CD4-positive, alpha-beta T cell (primary cell): ENCODE measurements around the gene AVEN. TPM values are rescaled to one million over a fixed set of nuclear protein-coding genes. Genes with fewer than 3 reads are reported as not detected.

Experiments
- ATAC-seq: fragments of 200-7000 bp; cut with Tn5 transposase; one replicate; pipeline ENCODE4 v1.10.0; 2022; ENCODE audit warnings: mild to moderate bottlenecking; ENCODE audit not compliant: poor library complexity
- CTCF ChIA-PET: fragments of 350-600 bp; sonication (Branson Sonifier 250); formaldehyde crosslinking; loops from one replicate; lab custom pipeline; 2021; ENCODE audit warnings: antibody characterized with exemption, inconsistent platforms; lab: Charles Lee
- POLR2A ChIA-PET: fragments of 350-600 bp; sonication (Branson Sonifier 250); formaldehyde crosslinking; loops from one replicate; lab custom pipeline; 2021; ENCODE audit warnings: antibody characterized with exemption, inconsistent platforms; lab: Charles Lee
- DNase-seq, 14 experiments: peaks; one replicate each; pipeline ENCODE4 v3.0.0-alpha.2; 2013 to 2020; ENCODE audit warnings: mixed read lengths in 2 of 14
- H3K27ac ChIP-seq, 2 donors: one replicate each; pipeline versions ENCODE4 v1.5.1 to v1.7.0; 2013; ENCODE audit warnings: low read length in 2 of 2, low read depth in 1 of 2, mild to moderate bottlenecking in 1 of 2
- H3K27me3 ChIP-seq, 2 experiments: 1 replicate in 1 of 2; 2 replicates in 1 of 2; pipeline versions ENCODE4 v1.6.1 to v1.7.0; 2013; ENCODE audit warnings: low read length in 2 of 2, control low read depth in 1 of 2, mild to moderate bottlenecking in 1 of 2, moderate library complexity in 1 of 2; ENCODE audit not compliant: insufficient read depth in 2 of 2, control insufficient read depth in 1 of 2
- H3K36me3 ChIP-seq: one replicate; pipeline ENCODE4 v1.6.1; 2013; ENCODE audit warnings: low read length, control low read depth; ENCODE audit not compliant: insufficient read depth
- H3K4me1 ChIP-seq: one replicate; pipeline ENCODE4 v1.6.1; 2013; ENCODE audit warnings: low read length, control low read depth; ENCODE audit not compliant: insufficient read depth
- H3K4me3 ChIP-seq: one replicate; pipeline ENCODE4 v1.5.1; 2013; ENCODE audit warnings: mild to moderate bottlenecking, low read length, moderate library complexity
- H3K9me3 ChIP-seq, 2 experiments: 1 replicate in 1 of 2; 2 replicates in 1 of 2; pipeline versions ENCODE4 v1.6.1 to v1.7.0; 2013; ENCODE audit warnings: low read length in 2 of 2, mild to moderate bottlenecking in 2 of 2, control low read depth in 1 of 2, moderate library complexity in 1 of 2; ENCODE audit not compliant: control insufficient read depth in 1 of 2, insufficient read depth in 1 of 2
- H3K27ac Mint-ChIP-seq: one replicate; pipeline ENCODE4 v1.8.0; 2020; ENCODE audit warnings: mixed read lengths
- H3K27me3 Mint-ChIP-seq: one replicate; pipeline ENCODE4 v1.8.0; 2021; ENCODE audit warnings: mixed read lengths
- H3K36me3 Mint-ChIP-seq: one replicate; pipeline ENCODE4 v1.8.0; 2021; ENCODE audit warnings: low read depth, mixed read lengths
- H3K4me1 Mint-ChIP-seq: one replicate; pipeline ENCODE4 v1.8.0; 2021; ENCODE audit warnings: low read depth, mixed read lengths
- H3K4me3 Mint-ChIP-seq: one replicate; pipeline ENCODE4 v1.8.0; 2020; ENCODE audit warnings: mild to moderate bottlenecking, mixed read lengths
- H3K9me3 Mint-ChIP-seq: one replicate; pipeline ENCODE4 v1.8.0; 2020; ENCODE audit warnings: mixed read lengths
- CTCF ChIP-seq: fragments of 200-600 bp; IDR thresholded peaks from one replicate; pipeline ENCODE4 v1.8.0; 2022; ENCODE audit warnings: antibody characterized with exemption, mild to moderate bottlenecking
- intact Hi-C, 2 experiments: fragments of 100-400 bp; cut with DNase I in 1 of 2; cut with micrococcal nuclease in 1 of 2; formaldehyde crosslinking; loops; one replicate each; pipeline versions ENCODE4 v1.15.1 to v1.9.0; 2023 to 2025; cut with DNase I, micrococcal nuclease
- total RNA-seq, 174 experiments: library from RNA in 2 of 174; stranded (reverse) in 2 of 174; gene quantifications; one replicate each; pipeline ENCODE4 v1.2.3 and lab custom pipeline; 2021 to 2026

Gene AVEN
- total RNA-seq, 2 experiments from 2014 or later: 4.5 to 4.9 TPM

- DNase-seq (no peak), ATAC-seq (no peak)
- Histone ChIP-seq H3K4me1 (no peaks in the 10 kb centered on the region), H3K4me3 (no peak overlapping the region), H3K27ac (no peak overlapping the region), H3K27me3 (no peaks in the 10 kb centered on the region), H3K9me3 (no peaks in the 10 kb centered on the region), H3K36me3 (peaks cover 4% of the 10 kb centered on the region)
- Mint-ChIP-seq H3K27ac (no peak overlapping the region), H3K9me3 (no peaks in the 10 kb centered on the region), H3K36me3 (peaks cover 30% of the 10 kb centered on the region), H3K27me3 (no peaks in the 10 kb centered on the region), H3K4me3 (no peak overlapping the region), H3K4me1 (no peaks in the 10 kb centered on the region)
- intact Hi-C loops: no loop called here
- CTCF ChIA-PET: no interaction called here
- POLR2A ChIA-PET: no interaction called here
- TF ChIP-seq CTCF: no peak
These were observed 178.9 kb downstream of the AVEN start for GRCh38 chr15:33859992-33860545.

- ATAC-seq: no peak
- Mint-ChIP-seq H3K4me3 (no peak overlapping the region), H3K9me3 (no peaks in the 10 kb centered on the region), H3K36me3 (peaks cover 18% of the 10 kb centered on the region), H3K27ac (no peak overlapping the region), H3K27me3 (no peaks in the 10 kb centered on the region), H3K4me1 (no peaks in the 10 kb centered on the region)
- Histone ChIP-seq H3K27me3 (no peaks in the 10 kb centered on the region), H3K36me3 (no peaks in the 10 kb centered on the region), H3K4me1 (no peaks in the 10 kb centered on the region), H3K9me3 (no peaks in the 10 kb centered on the region), H3K4me3 (no peak overlapping the region), H3K27ac (no peak overlapping the region)
- no peak for DNase-seq
- TF ChIP-seq CTCF: no peak
- CTCF ChIA-PET: no interaction called here
- intact Hi-C loops: no loop called here
- POLR2A ChIA-PET: no interaction called here
These were observed 180.2 kb downstream of the AVEN start for GRCh38 chr15:33858836-33859235.

GRCh38 chr15:33857726-33858125 lies 181.3 kb downstream of the AVEN start:
- no peak overlapping the region for H3K4me3 ChIP-seq
- no peaks in the 10 kb centered on the region for H3K27me3 ChIP-seq
- ATAC-seq (no peak), DNase-seq (no peak)
- H3K4me3 Mint-ChIP-seq: no peak overlapping the region
- ChIA-PET POLR2A (no interaction called here), CTCF (no interaction called here)
- no peaks in the 10 kb centered on the region for H3K4me1 Mint-ChIP-seq
- H3K4me1 ChIP-seq: no peaks in the 10 kb centered on the region
- H3K36me3 Mint-ChIP-seq: peaks cover 9% of the 10 kb centered on the region
- no peaks in the 10 kb centered on the region for H3K9me3 Mint-ChIP-seq
- intact Hi-C loops: no loop called here
- no peak overlapping the region for H3K27ac Mint-ChIP-seq
- H3K36me3 ChIP-seq: no peaks in the 10 kb centered on the region
- no peak overlapping the region for H3K27ac ChIP-seq
- no peaks in the 10 kb centered on the region for H3K9me3 ChIP-seq
- H3K27me3 Mint-ChIP-seq: no peaks in the 10 kb centered on the region
- no peak for TF ChIP-seq CTCF
